Fibroblast of pulmonary artery (primary cell): ENCODE measurements around the gene WNT3.
"Not testable (repeated sequence)": the region's sequence is repeated elsewhere in the genome, so short reads cannot be mapped to it uniquely, and the experiment has no call there.

ENCODE experiments used
- DNase-seq: peaks from one replicate; pipeline ENCODE4 v3.0.0-alpha.2; 2010; ENCODE audit warnings: low read depth
- H3K4me3 ChIP-seq: replicated peaks from 2 replicates; pipeline ENCODE4 v1.5.1; 2011; ENCODE audit warnings: low read depth, mild to moderate bottlenecking, control low read depth, low read length, moderate library complexity
- CTCF ChIP-seq: IDR thresholded peaks from 2 replicates; pipeline ENCODE4 v1.5.1; 2011; ENCODE audit warnings: mild to moderate bottlenecking, control low read depth, low read length, inconsistent platforms; ENCODE audit errors: missing control alignments

Gene WNT3

GRCh38 chr17:46800573-46800972 is 17.9 kb downstream of the WNT3 start:
- no peak for TF ChIP-seq CTCF
- no peak overlapping the region for H3K4me3 ChIP-seq
- no peak for DNase-seq

- no peak for DNase-seq
- no peak for TF ChIP-seq CTCF
- H3K4me3 ChIP-seq, result no peak overlapping the region
These were observed 21.4 kb downstream of the WNT3 start for GRCh38 chr17:46796956-46797530.

GRCh38 chr17:46796524-46796923 is 22.0 kb downstream of the WNT3 start:
- no peak for TF ChIP-seq CTCF
- no peak overlapping the region for H3K4me3 ChIP-seq
- DNase-seq, result no peak

GRCh38 chr17:46796084-46796483 is 22.4 kb downstream of the WNT3 start:
- no peak for TF ChIP-seq CTCF
- no peak overlapping the region for H3K4me3 ChIP-seq
- DNase-seq, result no peak

- peak; percentile 13 for DNase-seq
- TF ChIP-seq CTCF, result no peak
- no peak overlapping the region for H3K4me3 ChIP-seq
These were observed 23.0 kb downstream of the WNT3 start for GRCh38 chr17:46795379-46795952.

GRCh38 chr17:46794318-46794717 is 24.2 kb downstream of the WNT3 start:
- H3K4me3 ChIP-seq, result no peak overlapping the region
- DNase-seq, result no peak
- TF ChIP-seq CTCF, result no peak

- no peak for DNase-seq
- no peak for TF ChIP-seq CTCF
- no peak overlapping the region for H3K4me3 ChIP-seq
These were observed 25.0 kb downstream of the WNT3 start for GRCh38 chr17:46793541-46793940.

- DNase-seq, result not testable (repeated sequence)
These were observed 25.5 kb downstream of the WNT3 start for GRCh38 chr17:46793023-46793422.

More at GRCh38 chr17:46793023-46793422, 25.5 kb downstream of the WNT3 start:
- H3K4me3 ChIP-seq, result not testable (repeated sequence)
